Activated naive CD4-positive, alpha-beta T cell treated with Interleukin-2 at 50 U/mL for 16 hours (primary cell): ENCODE results near the gene AHCY.
"Not testable (repeated sequence)": the region's sequence is repeated elsewhere in the genome, so short reads cannot be mapped to it uniquely, and the experiment has no call there.

Source experiments
- DNase-seq: peaks from one replicate; pipeline ENCODE4 v3.0.0-alpha.2; 2020

The AHCY gene

DNA sequence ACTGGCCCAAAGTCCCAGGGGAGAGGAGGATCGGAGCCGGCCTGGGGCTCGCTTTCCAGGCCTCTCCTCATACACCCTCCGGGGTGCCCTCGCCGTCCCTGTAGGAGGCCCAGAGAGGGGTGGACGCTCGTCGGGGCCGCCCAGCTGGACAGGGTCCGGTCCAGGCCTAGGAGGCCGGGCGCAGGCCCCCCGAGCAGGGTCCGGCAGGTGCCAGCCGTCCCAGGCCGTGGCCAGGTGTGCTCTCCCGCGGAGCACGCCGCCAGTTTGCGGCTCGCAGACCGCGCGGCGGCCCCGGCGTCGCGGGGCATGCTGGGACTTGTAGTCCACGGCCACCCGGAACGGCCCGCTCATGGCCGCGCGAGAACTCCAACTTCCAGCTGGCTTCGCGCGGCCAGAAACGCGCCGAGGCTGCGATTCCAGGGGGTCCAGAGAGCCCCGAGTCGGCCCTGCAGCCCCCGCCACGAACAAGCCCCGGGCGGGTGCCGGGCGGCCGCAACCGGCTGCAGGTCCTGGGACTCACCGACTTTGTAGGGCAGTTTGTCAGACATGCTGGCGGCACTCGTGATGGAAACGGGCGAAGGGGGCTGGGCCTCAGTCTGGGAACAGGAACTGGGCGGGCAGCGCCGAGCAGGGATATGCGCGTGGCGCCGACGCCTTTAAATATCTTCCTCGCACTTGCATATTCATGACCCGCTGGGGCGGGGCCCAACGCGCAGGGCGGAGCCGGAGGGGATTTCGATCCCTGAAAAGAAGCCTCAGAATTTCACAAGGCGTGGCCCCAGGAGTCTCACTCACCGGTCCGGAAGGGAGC, at the start of gene AHCY:
Gene AHCY, minus strand, starts transcription at position 633 of the 811 bp plus-strand sequence. Its CDS starts 85 bp downstream, at position 548.
- DNase-seq, result peak; percentile 94

DNA sequence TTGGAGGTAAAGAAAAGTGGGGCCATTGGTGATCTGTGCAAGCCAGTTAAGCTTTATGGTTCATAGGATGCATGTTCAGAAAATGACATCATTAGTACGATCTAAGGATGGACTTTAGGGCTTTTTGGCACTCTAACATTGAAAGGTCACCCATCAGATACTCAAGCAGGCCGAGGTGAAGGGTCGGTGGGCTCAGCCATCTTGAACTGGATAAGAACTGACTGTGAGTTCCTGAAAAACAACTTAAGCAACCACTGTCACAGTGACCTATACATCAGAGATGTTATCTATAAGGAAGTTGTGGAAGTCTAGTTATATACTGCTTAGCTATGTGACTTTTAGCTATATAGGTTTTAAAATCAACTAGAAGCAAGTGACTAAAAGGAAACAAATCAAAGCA, 46.9 kb upstream of the AHCY start:
- DNase-seq, result no peak

DNA sequence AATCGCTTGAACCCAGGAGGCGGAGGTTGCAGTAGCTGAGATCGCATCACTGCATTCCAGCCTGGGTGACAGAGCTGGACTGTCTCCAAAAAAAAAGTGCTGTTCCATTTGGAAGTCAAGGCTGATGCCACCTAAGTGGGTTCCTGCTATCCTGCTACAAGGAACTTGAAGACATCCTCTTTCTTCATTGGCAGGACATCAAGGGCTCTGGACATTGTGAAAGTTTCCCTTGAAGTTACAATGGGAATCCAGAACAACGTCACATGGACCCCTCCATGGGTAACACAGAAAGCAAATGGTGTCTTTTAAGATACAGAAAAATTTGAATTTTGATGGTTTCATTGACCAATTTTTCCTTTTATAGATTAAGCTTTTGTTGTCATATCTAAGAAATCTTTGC, 44.4 kb upstream of the AHCY start:
- DNase-seq, result no peak

DNA sequence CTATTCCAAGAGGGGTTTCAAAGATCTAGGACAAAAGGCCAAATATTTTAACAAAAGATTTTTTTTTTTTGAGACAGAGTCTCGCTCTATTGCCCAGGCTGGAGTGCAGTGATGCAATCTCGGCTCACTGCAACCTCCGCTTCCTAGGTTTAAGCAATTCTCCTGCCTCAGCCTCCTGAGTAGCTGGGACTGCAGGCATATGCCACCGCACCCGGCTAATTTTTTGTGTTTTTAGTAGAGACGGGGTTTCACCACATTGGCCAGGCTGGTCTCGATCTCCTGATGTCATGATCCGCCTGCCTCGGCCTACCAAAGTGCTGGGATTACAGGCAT, 43.3 kb upstream of the AHCY start:
- DNase-seq, result not testable (repeated sequence)

DNA sequence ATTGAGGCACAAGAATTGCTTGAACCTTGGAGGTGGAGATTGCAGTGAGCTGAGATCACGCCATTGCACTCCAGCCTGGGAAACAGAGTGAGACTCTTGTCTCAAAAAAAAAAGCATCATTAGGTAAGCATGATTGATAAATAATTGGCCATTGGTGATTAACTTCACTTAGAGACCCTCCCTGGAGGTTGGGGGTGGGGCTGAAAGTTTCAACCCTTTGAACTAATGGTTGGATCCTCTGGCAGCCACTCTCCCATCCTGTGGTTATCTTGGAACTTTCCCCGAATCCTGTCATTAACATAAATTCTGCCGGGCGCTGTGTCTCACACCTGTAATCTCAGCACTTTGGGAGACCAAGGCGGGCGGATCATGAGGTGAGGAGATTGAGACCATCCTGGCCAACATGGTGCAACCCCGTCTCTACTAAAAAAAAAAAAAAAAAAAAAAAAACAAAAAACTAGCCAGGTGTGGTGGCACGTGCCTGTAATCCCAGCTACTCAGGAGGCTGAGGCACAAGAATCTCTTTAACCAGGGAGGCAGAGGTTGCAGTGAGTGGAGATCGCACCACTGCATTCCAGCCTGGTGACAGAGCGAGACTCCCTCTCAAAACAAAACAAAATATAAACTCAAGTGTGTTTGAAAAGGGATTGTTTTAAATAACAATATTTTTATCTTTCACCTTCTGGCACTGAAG, 42.8 kb upstream of the AHCY start:
- DNase-seq, result not testable (repeated sequence)

DNA sequence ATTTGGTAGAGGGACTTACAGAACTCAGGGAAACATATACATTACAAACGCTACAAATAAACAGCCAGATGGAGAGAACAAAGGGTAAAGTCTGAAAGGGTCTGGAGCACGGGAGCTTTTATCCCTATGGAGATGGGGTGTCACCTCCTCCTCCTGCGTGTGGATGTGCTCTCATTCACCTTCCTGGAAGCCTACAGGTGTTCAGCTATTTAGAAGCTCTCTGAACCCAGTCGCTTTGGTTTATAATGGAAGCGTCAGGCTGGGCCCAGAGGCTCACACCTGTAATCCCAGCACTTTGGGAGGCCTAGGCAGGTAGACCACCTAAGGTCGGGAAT, 42.2 kb upstream of the AHCY start:
- no peak for DNase-seq

DNA sequence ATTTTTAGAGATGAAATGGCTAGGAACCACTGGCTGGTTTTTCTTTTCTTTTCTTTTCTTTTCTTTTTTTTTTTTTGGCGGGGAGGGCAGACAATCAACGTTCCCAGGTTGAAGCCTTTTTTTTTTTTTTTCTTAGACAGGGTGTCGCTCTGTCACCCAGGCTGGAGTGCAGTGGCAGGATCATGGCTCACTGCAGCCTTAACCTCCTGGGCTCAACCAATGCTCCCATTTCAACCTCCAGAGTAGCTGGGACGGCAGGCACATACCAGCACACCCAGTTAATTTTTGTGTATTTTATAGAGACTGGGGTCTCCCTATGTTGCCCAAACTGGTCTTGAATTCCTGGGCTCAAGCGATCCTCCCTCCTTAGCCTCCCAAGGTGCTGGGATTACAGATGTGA, 41.1 kb upstream of the AHCY start:
- no peak for DNase-seq

DNA sequence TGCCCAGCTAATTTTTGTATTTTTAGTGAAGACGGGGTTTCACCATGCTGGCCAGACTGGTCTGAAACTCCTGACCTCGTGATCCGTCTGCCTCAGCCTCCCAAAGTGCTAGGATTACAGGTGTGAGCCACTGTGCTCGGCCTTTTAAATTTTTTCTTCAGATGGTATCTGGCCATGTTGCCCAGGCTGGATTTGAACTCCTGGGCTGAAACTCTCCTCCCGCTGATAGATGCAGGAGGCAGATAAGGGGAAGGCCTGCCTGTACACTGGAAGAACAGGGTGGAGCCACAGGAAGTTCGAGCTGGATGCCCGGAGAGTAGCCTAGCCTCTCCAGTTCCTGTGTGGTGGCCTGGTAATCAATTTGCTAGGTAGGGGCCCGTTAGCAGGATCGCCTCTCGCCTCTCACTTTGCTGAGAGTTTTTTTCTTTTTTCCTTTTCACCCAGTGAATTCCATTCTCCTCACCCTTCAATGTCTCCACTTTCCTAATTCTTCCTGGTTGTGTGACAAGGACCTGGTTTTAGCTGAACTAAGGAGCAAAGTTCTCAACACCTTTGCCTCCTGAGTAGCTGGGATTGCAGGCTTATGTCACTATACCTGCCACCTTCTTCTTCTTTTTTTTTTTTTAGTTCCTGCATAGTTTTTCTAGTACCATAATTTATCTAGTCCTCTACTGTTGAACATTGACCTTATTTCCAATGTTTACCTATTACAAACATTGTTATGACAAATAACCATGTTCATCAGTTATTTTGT, 40.5 kb upstream of the AHCY start:
- DNase-seq, result no peak

DNA sequence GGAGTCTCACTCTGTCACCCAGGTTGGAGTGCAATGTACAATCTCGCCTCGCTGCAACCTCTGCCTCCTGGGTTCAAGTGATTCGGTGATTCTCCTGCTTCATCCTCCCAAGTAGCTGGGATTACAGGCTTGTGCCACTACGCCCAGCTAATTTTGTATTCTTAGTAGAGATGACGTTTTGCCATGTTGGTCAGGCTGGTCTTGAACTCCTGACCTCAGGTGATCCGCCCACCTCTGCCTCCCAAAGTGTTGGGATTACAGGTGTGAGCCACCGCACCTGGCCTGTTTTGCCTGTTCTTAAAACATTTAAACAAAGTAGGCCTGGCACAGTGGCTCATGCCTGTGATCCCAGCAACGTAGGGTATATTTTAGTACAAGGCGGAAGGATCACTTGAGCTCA, 38.0 kb upstream of the AHCY start:
- not testable (repeated sequence) for DNase-seq

DNA sequence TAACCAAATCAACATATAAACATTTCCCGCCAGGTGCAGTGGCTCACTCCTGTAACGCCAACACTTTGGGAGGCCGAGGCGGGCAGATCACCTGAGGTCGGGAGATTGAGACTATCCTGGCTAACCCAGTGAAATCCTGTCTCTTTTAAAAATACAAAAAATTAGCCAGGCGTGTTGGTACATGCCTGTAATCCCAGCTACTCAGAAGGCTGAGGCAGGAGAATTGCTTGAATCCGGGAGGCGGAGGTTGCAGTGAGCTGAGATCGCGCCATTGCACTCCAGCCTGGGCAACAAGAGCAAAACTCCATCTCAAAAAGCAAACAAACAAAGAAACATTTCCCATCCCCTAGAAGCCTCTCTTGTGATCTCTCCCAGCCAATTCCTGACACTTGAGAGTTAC, 37.6 kb upstream of the AHCY start:
- DNase-seq, result not testable (repeated sequence)

DNA sequence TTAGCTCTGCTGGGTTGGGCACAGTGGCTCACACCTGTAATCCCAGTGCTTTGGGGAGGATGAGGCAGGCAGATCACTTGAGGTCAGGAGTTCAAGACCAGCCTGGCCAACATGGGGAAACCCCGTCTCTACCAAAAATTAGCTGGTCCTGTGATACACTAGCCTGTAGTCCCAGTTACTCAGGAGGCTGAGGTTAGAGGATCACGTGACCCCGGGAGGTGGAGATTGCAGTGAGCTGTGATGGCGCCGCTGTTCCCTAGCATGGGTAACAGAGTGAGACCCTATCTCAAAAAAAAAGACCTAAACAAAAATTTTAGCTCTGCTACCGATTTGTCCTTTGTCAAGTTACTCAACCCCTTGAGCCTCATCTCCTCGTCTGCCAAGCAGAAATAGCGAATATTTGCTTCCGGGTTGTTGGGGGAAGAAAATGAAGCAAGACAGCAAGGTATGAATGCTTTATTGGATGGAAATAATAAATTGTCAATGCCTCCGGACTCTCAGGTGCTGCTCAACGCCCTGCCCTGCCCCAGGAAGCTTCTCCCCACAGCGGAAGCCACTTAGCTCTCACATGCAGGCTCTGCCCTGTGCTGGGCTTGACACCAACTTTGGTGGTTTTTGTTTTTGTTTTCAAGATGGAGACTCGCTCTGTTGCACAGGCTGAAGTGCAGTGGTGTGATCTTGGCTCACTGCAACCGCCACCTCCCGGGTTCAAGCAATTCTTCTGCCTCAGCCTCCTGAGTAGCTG, 35.0 kb upstream of the AHCY start:
- DNase-seq, result peak; percentile 5

DNA sequence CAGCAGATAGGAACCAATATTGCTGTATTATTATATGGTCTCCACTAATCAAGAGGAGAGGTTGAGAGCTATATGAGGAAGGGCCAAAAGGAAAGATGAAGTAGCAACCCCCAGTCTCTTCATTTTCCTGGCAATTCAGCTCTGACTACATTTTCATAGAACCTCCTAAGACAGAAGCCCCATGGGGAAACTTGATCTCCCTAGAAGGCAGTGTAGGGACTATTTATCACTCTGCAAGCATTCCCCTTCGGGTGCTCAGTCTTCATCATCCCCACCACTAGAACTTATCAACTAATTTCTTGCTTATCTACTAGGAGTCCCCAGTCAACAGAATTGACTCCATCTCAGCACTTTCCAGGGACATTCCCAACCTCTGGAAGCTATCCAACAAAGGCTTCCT, 34.4 kb upstream of the AHCY start:
- no peak for DNase-seq

DNA sequence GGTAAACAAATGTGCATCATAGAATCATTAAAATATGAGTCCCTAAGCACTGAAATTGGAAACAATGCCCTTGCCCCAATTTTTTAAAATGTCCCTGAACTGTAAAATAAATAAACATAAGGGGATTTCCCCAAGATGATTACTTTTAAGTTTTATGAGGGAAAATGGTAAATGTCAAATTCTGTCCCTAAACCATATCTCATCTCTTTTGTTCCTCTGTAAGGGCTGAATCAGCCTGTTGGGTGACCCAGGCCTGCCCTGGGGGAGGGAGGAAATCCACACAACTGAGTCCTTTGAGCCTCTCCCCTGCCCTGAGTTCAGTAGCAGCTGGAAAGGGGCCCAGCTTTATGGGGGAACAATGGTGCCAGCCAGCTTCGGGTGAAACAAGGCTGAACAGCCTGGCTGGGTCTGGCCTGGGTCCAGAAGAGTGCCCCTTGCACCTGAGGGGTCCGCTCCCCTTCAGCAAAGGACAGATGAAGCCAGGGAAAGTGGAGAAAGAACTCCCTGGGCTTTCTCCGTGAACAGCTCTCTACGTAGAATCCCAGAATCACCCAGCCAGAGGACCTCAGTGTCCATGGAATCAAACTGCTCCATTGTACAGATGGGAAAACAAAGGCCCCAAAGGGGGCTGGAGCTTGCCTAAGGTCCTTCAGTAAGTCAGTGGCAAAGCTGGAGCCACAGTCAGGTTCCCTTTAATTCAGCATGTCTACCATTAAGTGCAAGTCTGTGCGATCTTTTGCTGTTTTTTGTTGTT, 31.7 kb upstream of the AHCY start:
- no peak for DNase-seq

DNA sequence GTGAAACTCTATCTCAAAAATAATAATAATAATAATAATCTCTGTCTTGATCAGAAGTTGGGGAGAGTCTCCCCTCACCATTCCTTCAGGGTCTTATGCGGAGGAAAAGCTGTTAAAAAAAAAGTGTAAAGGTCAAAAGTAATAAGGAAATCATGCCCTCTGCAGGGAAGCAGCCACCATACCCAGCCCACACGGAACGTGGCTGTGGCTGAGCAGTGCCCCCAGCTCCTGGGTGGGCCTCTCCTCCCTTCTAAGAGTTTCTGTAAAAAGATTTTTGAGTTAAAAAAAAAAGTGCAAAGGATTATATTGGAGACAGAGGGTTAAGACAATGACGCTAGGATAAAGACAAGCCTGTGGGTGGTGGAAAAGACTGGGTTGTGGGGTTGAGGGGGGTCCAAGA, 30.6 kb upstream of the AHCY start:
- DNase-seq, result no peak

DNA sequence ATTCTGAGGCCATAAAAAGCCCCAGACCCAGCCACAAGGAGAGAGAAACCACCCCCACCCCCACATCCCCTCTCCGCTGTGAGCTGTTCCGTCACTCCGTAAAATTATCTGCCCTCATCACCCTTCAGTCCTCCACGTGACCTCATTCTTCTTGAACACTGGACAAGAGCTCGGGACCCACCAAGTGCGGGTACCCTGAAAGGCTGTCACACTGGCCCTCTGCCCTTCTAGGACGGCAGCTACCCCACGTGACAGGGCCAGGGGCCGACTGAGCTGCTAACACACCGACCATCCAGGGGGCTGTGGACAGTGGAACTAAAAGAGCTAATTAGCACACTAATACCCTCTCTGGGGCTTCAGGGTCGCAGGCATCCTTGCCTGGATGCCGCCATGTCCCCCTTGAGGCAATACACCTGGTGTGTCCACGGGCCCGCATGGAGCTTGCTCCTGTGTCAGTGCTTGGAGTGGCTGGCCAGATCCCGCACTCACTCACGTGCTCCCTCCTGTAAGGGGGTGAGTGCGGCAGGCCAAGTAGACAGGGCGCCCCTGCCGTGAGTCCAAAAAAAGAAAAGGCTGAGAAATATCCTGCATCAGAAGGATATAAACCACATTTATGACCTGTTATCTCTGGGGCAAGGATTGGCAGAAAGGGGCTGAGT, 29.2 kb upstream of the AHCY start:
- no peak for DNase-seq

DNA sequence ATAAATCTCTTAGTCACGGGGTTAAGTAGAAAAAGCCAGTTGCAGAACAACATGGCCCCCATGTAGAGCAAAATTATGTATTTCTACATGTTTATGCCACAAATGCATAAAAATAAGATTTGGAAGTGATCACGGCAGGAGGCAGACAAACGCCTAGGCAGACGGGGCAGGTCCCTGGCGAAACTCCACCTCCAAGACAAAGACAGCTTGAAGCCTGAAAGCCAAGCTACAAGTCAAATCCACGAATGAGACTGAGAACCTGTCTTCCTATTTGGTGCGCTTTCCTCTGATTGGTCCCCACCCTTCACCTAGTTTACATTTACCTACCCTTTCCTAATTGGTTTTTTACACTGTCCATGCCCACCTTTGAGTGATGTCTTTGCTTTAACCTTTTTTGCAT, 28.7 kb upstream of the AHCY start:
- no peak for DNase-seq

DNA sequence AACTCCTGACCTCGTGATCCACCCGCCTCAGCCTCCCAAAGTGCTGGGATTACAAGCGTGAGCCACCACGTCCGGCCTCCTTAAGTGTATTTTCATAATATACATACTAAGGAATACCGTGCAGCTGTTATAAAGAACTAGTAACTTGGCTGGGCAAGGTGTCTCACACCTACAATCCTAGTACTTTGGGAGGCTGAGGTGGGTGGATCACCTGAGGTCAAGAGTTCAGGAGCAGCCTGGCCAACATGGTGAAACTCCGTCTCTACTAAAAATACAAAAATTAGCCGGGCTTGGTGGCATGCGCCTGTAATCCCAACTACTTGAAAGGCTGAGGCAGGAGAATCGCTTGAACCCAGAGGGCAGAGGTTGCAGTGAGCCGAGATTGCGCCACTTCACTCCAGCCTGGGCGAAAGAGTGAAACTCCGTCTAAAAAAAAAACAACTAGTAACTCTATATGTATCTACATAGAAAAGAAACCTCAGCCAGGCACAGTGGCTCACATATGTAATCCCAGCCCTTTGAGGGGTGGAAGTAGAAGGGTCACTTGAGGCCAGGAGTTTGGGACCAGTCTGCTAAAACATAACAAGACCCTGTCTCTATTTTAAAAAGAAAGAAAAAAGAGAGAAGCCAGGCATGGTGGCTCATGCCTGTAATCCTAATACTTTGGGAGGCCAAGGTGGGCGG, 27.8 kb upstream of the AHCY start:
- DNase-seq, result not testable (repeated sequence)

DNA sequence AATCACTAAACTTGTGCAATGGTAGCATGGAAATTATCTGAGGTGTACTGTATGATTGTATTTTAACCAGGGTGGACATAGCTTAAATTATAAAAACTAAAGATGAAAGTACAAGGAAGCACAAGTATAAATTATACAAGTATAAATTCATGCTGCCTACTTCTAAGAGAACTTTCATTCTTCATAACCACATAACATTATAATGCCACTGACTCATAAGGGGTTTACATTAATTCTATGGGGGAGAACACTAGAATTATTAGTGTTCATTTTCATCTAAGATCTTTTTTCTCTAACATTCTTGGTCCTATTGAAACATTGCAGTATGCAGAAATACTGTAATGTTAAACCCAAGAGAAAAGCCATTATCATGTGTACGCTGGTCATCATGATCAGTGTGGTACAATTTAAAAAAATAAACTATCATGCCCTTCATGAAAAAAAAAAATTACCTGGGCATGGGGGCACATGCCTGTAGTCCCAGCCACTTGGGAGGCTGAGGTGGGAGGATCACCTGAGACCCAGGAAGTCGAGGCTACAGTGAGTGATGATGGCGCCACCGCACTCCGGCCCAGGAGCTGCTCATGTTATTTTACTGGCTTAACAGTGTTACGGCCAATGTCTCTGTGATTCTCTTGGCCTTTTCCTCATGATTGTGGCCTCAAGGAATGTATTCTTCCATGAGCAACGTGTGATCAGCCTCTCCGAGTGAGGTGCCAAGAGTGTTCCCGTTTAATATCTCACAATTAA, 25.9 kb upstream of the AHCY start:
- no peak for DNase-seq

DNA sequence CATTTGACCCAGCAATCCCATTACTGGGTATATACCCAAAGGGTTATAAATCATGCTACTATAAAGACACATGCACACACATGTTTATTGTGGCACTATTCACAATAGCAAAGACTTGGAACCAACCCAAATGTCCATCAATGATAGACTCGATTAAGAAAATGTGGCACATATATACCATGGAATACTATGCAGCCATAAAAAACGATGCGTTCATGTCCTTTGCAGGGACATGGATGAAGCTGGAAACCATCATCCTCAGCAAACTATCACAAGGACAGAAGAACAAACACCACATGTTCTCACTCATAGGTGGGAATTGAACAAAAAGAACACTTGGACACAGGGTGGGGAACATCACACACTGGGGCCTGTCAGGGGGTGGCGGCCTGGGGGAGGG, 25.1 kb upstream of the AHCY start:
- not testable (repeated sequence) for DNase-seq

DNA sequence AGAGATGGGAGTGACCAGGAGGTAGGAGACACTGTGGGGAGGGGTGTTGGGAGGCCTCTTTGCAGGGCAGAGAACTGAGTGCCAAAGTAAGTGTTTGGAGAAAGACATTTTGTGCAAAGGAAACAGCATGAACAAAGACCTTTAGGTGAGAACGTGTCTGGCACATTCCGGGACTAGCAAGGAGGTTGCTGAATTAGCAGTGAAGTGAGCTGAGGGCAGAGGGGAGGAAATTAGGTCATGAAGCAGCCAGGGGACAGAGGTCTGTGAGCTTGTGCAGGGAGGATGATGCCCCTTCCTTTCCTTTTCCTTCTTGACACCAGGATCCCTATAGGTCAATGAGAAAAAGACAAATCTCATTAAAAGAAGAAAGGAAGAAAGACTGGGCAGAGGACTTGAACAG, 21.4 kb upstream of the AHCY start:
- DNase-seq, result no peak
